Subcutaneous adipose tissue (tissue), 4 donors: ENCODE data around the gene ALDH6A1. TPM values are rescaled to one million over a fixed set of nuclear protein-coding genes. Genes with fewer than 3 reads are reported as not detected.

Experiments used
- CTCF ChIP-seq: fragments of 450-650 bp; IDR thresholded peaks from one replicate; pipeline ENCODE4 v1.5.1; 2016; ENCODE audit warnings: low read depth, mild to moderate bottlenecking, control low read depth, antibody characterized with exemption, moderate library complexity
- total RNA-seq, 4 donors: library from RNA; depleted of rRNA; stranded (reverse); fragments of >200 nt; gene quantifications; one replicate each; pipeline ENCODE4 v1.1.0, GENCODE V29; 2016

The ALDH6A1 gene
- total RNA-seq, 4 donors from 2014 or later = 56.8 to 102 (median 76.5) TPM

GRCh38 chr14:74042296-74042695, 42.0 kb downstream of the ALDH6A1 start:
- no peak for TF ChIP-seq CTCF

- no peak for TF ChIP-seq CTCF
These were observed 46.0 kb downstream of the ALDH6A1 start for GRCh38 chr14:74038020-74038859.

DNA sequence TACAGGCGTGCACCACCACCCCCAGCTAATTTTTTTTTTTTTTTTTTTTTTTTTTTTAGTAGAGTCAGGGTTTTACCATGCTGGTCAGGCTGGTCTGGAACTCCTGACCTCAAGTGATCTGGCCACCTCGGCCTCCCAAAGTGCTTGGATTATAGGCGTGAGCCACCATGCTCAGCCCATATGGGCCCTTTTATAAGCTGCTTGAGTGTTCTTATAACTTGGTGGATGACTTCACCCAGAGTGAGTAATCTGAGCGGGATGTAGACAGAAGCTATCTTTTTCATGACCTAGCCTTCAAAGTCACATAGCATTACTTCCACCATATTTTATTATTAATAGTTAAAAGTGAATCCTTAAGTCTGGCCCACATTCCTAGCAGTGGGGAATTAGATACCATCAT, 48.7 kb downstream of the ALDH6A1 start:
- TF ChIP-seq CTCF = no peak

DNA sequence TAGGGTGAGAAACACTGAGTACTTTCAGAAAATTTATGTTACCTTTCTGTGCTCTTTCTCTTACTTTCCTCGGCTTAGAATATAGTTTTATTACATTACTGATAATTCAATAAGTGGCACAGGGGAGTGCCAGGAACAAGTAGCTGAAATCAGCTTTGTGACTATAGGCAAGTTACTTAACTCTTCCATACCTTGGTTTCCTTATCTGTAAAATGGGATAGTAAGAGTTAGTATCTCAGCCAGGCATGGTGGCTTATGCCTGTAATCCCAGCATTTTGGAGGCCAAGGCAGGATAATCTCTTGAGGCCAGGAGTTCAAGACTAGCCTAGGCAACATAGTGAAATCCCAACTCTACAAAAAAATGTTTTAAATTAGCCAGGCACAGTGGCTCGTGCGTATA, 49.7 kb downstream of the ALDH6A1 start:
- TF ChIP-seq CTCF = no peak

- no peak for TF ChIP-seq CTCF
These were observed 55.1 kb downstream of the ALDH6A1 start for GRCh38 chr14:74029136-74029535.

DNA sequence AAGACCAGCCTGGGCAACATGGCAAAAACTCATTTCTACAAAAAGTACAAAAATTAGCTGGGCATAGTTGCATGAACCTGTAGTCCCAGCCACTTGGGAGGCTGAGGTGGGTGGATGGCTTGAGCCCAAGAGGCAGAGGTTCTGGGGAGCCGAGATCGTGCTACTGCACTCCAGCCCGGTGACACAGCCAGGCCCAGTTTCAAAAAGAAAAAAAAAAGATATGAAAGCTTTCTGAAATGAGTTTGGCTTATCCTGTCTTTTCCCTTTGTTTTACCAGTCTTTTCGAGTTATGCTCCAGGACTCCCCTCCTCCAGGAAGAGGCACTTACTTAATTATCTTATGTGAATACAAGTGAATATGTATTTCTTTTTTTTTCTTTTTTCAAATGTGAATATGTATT, 61.9 kb downstream of the ALDH6A1 start:
- TF ChIP-seq CTCF = no peak

- no peak for TF ChIP-seq CTCF
These were observed 64.7 kb downstream of the ALDH6A1 start for GRCh38 chr14:74019408-74020137.
